Non-pigmented ciliary epithelial cell (primary cell): Measurements from ENCODE around the gene TBC1D3B.
"Not testable (repeated sequence)": the region's sequence is repeated elsewhere in the genome, so short reads cannot be mapped to it uniquely, and the experiment has no call there.

ENCODE experiments used
- DNase-seq: peaks from one replicate; pipeline ENCODE4 v3.0.0-alpha.2; 2010; ENCODE audit warnings: low read depth

The TBC1D3B gene

DNA sequence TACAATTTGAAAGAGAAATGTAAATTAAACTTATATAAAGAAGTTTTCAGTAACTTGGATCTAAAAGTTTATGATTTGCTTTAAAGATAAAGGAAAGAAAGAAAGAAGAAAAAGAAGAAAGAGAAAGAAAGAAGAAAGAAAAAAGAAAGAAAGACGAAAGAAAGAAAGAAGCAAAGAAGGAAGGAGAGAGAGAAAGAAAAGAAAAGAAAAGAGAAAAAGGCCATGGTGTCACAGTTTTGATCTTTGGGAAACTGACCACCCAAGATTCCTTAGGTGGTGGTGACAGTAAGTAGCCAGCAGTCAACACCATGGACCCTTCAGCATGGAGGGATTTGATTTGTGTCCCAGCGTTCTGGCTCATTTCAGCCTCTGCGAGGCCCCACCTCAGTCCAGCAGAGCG is 24.7 kb upstream of the TBC1D3B start:
- DNase-seq: not testable (repeated sequence)

DNA sequence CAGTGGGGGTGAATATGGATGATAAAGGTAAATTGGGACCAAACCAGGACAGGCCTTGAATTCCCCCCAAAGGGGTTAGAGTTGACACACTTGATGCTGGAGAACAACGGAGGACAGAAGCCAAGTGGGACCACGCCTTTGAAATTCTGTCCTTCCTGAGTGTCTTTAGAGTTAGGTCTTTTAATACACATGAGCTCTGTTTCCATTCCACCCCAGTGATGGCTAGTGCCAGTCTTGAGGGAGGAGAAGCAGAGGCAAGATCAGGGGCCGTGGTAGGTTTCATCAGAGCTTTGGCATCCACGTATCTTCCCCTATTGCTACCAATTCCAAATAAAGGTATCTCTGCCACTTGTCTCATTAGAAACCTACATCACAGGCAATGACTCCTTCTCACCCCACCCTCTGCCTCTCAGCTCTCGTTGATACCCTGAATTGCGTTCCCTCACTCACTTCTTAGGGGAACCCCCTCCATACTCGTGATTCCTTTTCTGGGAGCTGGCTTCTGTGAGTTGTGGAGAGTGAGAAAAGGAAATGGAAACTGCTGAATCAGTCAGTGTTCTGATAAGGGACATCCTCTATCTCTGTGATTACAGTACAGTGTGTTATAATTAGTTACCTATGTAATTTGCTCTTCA is 22.5 kb upstream of the TBC1D3B start:
- DNase-seq: no peak

DNA sequence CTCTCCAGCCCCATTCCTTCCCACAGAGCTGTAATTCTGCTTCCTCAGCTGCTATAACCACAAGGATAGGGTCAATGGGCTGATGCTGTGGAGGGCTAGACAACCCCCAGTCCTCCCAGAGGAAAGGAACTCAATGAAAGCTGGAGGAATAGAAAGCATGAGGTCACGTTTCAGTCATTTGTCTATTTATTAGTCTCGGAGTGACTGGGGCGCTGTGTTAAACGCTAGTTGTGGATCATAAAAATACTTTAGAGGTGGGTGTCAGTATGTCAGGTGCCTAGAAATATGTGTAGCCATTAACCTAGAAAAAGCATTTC is 20.9 kb upstream of the TBC1D3B start:
- no peak for DNase-seq

DNA sequence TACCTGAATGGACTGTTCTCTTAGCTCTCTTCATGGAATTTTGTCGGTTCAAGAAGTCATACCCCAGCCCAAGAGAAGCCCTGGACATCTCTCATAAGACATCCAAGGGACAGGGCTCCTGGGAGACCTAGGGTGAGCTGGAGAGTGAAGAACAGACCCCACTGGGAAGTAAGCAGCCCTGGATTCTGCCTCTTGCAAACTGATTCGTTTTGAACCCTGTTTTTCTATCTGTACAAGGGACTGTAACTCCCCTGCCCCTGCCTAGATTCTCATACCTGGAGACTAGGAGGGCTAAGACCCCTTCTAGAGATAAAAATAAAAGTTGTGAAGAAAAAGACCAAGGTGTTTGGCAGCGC is 19.7 kb upstream of the TBC1D3B start:
- DNase-seq: no peak

DNA sequence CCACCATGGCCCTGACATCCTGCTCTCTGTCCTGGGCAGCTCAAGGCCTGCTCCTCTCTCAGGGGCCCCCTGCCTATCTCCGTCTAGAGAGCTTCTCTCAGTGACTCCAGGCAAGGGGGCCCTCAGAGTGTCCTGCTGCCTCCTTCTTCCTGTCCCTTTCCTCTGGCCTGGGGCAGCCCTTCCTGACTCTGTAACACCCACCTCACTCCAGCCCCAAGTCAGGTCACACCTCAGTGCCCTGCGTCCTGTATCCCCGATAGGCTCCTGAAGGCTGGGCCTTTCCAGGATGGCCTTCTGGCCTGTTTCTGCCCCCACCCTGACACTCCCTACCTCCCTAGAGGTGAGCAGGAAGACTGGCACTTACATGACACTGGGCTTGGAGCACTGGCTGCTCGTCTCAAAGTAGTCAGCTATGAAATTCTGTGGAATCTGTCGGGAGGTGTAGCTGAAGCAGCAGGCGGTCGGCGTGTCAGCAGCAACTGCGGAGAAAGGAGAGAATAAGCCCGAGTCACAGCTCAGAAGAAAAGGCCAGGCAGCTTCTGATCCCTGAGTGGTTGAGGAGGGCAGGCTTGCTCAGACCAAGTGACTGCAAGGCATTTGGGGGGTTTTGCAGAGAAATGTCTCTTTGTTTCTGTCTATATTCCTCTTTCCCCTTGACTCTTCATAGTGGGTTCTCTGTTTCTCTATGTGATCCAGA is 19.1 kb upstream of the TBC1D3B start:
- no peak for DNase-seq

DNA sequence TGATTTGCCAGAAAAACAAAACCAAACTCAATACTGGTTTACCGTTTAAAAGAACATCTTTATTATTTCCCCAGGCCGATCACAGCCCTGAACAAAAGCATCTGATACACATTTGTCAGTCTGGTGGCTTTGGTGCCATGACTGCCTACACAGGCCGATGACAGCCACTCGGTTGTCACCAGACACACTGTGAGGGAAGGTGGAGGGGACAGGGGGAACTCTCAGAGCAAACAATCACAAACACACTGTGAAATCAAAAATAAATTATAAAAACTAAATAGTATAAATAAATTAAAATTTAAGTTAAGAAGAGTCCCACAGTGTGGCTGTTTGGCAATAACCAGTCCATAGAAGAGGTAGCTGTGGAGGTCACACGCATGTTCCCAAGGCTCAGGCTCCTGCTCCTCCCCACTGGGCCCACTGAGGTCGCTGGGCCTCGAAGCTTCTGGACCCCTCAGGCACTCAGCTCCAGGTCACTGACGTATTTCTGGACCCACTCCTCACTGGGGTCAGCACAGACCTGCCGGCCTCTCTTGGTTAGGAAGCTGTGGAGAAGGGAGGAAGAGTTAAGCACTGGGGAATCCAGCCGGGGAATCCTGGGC is 18.5 kb upstream of the TBC1D3B start:
- DNase-seq: not testable (repeated sequence)

DNA sequence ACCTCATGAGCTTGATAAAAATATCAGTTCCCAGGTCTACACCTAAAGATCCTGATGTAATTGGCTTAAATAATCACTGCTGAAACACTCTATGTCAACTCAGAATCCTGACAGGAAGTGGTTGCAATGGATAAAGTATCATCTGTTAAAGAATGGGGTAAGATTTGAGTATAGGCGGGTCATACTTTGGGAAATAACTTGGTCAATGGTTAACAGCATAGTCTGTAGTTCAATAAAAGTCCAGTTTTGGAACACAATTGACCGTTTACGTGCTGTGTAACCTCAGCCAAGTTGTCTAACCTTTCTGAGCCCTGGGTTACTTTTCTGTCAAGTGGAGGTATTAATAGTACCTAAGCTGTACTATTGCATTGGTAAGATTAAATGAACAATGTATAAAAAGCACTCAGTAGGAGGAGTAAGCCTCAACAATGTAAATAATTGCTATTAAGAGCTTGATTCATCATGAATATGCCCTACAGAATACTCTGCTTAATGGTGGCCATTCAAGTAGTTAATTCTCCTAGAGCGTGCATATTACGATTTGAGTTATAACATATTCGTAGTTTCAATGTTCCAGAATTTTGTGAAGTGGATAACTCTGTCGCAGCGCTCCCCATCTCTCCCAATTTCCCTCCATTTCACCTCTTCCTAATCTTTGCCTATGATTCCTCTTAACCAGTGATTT is 17.9 kb upstream of the TBC1D3B start:
- DNase-seq: not testable (repeated sequence)

DNA sequence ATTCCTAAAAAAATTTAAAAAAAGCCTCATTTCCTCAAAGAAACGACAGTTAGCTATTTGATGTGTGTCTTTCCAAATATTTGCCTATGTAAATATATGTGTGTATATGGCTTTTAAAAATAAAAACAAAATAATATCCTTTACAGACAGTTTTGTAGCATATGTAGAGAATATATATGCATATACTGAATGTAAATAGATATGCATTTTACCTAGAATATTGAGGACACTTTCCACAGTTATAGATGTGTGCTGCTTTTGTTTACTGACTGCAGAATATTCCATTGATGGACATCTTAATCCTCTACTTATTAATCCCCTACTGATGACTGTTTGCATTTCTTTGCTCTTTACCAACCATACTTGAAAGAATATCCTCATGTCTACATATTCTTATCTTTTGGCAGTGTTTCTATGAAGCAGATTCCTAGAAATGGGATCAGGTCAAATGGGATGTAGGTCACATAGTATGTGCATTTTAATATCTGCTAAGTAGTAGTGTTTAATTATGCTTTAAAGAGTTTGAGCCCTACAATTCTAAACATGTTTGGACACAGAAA is 16.9 kb upstream of the TBC1D3B start:
- no peak for DNase-seq

DNA sequence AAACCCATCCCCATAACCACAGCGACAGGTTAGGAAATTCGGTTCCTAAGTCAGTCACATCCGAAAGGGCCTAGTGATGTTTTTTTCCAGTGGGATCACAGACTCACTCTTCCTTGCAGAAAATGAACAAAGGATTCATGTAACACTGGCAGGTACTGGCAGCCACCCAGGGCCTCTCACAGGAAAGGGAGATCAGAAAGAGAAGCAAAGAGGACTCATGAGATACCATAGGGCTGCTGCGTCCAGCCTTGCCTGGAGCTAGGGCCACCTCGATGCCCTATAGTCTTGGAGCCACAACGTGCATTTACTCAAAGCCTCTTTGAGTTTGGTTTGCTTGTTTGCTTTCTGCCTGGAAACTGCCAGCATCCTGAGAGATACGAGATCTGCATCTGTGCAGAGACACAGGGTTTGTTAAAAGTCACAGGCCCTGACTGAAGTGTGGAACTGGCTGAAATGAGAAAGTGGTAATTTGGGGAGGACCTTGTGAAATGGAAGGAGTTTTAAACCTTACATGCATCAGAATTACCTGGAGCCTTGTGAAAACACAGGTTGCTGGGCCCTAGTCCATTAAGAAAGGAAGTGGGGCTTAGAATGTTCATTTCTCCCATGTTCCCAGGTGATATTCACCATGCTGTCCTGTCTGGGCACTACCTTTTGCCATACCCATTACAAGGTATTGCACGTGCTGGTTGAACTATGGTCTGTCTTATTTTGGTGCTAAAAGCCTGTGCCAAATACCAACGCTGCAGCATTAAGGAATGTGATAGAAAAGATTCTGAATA is 14.3 kb upstream of the TBC1D3B start:
- not testable (repeated sequence) for DNase-seq

DNA sequence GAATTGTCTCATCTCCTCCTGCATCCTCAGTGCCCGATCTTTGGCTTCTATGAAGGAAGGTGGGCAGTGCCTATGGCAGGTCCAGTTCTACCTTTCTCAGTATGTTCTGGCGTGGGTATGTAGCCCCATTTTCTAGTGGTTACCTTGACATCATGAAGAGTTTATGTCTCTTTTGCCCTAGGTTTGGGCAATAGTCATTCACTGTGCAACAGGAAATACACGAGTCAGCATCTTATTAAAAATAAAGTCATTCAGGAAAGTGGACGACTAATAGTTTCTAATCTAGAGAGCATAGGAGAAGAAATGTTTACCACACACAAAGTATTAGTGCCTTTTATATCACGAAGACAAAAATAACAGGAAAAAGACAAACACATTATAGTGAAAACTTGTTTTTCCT is 13.6 kb upstream of the TBC1D3B start:
- not testable (repeated sequence) for DNase-seq

DNA sequence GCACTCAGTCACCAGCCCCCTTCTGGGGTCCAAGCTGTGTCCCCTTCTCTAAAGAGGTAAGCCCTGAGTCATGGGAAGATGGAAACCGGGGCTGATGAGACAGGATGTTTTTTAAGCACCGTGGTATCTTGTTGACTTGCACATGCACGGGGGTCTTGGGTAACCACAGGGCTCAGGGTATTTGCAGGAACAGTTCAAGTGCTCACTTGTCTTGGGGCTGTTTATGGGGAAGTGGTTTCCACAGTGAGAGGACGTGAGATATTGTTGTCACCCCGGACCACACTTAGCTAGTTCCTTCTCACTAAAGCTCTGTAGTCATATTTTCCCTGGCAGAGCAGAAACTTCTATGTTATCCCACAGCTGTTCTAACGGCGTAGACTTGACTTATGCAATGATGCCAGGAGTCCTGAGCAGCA is 12.5 kb upstream of the TBC1D3B start:
- DNase-seq: no peak

DNA sequence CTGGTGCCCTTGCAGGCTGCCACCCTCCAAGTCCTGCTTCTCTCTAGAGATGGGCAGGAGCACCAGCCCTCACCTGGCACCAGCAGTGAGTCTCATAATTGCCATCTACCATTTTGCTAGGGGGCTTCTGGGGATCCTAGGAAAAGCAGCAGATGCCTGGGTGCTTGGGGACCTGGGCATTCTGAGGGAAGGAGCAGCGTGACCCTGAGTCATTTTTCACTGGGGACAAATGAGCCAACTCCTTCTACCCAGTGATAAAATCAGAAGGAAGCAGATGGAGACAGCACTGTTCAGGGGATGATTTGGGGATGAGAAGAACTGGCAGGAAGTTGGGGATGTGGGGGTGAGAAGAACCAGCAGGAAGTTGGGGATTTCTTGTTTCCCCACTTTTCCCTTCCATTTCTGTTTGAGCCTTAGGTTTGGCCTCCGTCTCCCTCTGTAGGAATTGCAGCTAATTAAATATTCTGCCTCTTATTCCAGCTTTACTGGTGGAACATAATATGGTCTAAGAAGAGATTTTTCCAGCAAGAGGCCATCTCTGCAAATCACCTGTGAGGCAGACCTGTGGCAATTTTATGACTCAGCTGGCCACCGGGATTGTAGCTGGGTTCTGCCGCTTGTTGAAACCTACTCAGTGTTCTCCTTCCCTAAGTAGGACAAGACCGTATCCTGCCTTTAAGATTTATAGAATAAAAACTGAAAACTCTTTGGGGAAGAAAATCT is 11.7 kb upstream of the TBC1D3B start:
- not testable (repeated sequence) for DNase-seq

DNA sequence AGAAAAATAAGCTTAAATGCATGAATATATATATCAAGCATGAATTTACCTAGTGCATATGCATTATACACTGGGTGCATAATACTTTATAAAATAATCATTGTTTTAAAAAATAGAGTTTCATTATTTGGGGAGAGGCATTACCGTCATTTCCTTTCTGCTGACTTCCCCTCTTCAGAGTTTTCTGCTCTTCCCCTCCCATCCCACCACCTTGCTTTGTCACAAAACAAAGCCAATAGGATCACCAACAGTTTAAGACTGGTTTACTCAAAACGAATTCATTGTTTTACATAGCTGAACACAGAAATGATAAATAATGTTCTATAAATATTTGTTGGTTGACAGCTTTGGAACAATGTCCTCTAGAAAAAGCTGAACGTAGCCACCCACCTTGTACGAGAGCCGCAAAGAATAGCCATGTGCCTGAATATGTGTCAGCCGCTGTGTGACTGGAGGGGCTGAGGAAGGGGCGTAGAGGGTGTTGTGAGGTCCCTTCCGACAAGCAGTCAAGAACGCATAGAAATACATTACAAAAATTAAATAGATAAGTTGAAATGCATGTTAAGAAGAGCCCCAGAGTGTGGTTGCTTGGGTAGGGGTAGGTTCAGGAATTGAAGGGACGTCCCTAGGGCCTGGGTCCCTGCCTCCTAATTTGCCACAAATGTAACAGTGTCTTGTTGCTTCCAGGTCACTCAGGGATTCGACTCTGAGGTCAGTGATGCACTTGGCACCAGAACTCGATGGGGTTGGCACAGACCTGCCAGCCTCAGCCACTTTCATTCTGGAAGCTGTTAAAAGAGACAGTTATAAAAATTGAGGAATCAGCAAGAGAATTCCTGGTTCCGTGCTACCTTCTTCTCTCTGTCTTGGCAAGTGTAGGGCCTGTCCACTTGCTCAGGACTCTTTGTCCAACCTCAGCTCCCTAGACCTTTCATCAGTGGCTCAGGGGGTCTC is 10.7 kb upstream of the TBC1D3B start:
- not testable (repeated sequence) for DNase-seq

DNA sequence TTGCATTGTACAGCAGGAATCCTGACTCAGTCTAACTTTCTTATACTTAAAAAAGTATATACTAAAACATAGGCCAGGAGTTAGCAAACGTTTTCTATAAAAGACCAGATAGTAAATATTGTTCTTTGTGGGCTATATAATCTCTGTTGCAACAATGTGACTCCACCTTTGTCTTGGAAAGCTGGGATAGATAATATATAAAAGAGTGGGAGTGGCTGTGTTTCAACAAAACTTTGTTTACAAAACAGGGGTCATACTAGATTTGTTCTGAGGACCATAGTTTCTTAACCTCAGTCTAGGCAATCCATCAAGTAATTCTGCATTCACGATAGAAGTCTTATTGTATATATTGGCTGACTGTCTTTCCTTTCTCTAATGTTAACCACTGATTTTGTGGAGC is 9.0 kb upstream of the TBC1D3B start:
- no peak for DNase-seq

DNA sequence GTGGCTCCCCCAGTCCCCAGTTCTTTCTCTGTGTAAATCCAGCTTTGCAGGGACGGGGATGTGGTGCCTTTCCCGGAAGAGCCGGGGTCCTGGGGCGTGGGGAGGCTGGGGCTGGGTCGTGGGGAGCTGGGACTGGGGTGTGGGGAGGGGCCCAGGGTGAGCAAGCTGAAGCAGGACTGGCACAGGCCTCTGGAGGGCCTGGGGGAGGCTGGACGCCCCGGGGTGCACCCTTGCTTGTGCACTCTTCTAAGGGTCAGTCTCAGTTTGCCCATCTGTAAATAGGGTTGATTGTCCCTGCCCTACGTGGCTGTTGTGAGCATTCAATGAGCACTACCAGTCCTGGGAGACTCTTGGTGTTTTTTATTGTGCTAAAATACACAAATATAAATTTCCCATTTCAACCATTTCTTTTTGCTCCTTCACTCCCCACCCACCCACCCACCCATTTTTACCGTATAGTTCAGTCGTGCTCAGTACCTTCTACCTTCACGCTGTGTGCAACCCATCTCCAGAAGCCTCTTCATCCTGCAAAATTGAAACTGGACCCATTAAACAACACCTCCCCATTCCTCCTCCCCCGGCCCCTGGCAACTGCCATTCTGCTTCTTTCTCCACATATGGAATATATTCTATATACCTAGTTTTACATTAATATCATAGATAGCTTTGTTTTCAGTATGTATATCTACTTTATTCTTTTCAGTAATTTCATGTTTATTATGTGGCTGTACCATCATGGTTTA is 7.8 kb upstream of the TBC1D3B start:
- DNase-seq: no peak

DNA sequence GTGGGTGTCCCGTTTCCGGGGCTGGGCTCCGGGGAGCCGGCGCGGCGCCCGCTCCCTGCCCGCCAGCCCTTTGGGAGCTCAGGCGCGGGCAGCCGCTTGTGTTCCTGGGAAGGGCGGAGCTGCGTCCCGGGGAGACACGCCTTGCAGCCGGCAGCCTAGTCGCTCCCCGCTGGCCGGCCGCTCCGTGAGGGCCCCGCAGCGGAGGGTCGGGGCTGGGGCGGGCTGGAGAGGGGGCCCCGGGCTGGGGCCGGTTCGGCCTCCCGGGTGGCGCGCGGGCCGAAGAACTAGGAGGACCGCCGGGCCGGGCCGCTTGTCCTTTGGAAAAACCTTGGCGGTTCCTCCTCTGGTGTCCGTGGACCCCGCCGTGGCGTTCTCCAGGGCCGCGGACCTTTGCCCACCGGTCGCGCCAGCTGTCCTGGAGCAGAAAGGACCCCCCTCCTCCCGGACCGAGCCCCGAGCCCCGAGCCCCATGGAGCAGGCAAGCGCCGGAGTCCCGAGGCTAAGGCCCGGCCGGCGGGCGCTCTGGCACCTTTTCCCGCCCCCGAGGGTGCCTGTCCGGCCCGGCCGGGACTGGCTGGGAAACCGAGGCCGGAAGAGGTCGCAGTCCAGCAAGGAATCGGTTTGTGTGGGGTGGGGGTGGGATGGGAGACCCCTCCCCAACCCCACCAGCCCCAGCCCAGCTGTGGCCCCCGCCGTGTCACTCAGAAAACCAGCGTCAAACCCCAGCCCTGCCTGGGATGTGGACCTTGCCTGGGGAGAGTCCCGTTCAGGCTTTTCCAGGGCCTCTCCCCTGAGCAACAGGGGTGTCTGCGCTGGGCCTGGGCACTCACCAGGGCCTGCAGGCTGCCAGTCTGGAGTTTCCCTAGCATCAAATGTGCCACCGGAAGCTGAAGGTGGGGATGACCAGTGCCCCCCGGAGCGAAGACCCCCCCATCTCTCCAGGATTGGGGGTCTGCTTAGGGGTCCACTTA is 6.8 kb upstream of the TBC1D3B start:
- DNase-seq: peak; percentile 19

DNA sequence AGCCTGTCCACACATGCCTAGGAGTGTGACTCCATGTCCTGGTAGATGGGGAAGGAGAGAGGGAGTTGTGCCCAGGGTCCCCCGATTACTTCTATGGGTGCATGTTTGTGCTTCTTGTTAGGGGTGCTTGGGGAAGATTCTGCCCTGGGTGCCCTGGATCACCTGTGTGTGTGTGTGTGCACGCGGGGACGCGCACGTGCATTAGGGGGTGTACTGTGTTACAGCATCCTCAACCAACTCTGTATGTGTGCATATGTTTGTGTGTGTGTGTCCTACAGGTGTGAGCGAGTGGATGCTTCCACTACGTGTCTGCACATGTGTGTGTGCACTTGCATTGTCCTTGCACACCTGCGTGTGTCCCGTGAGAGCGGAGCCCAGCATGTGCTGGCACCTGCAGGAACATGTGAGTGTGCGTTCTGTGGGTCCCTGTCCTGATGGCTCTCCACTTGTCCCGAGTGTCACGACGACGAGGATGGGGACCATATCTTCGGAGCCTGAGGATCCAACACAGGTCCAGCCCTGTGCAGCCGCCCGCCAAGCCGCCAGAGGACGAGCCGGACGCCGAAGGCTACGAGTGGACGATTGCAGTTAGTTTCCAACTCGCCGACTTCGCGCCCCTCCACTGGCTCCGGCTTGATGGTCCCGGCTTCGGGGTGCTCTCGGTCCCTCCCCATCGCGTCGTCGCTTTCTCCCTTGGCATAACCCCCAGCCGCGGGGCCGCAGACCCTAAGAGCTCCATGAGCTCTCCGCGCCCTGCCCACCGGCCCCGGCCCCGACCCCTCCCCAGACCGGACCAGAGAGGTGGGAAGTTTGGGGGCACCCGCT is 6.0 kb upstream of the TBC1D3B start:
- no peak for DNase-seq
